GM19035 (cell line): ENCODE measurements around the gene TSPY8.
"Not testable (repeated sequence)": the region's sequence is repeated elsewhere in the genome, so short reads cannot be mapped to it uniquely, and the experiment has no call there.

Source experiments
- ATAC-seq: cut with Tn5 transposase; IDR thresholded peaks from one replicate; pipeline ENCODE4 v1.9.1; 2021; ENCODE audit not compliant: unreplicated experiment

Gene TSPY8

GRCh38 chrY:9357497-9357896, at the start of gene TSPY8:
TSPY8 (plus strand) TSS chrY:9357797; CDS start chrY:9357843, 46 bp downstream.
- not testable (repeated sequence) for ATAC-seq

GRCh38 chrY:9320996-9321395, 36.6 kb upstream of the TSPY8 start:
- ATAC-seq = no peak

- not testable (repeated sequence) for ATAC-seq
Observed at GRCh38 chrY:9337164-9337563, 20.4 kb upstream of the TSPY8 start, which contains the start of gene TSPY4. TSPY4 (plus strand) TSS chrY:9337464; CDS start chrY:9337510, 46 bp downstream.

GRCh38 chrY:9396527-9396926, 38.9 kb downstream of the TSPY8 start:
- not testable (repeated sequence) for ATAC-seq

- ATAC-seq = not testable (repeated sequence)
Observed at GRCh38 chrY:9398121-9398520, 40.5 kb downstream of the TSPY8 start, which contains the start of gene TSPY3. TSPY3 (plus strand) TSS chrY:9398421; CDS start chrY:9398467, 46 bp downstream.
